ENCODE measurements around the gene TRPT1. TPM values are rescaled to one million over a fixed set of nuclear protein-coding genes. Genes with fewer than 3 reads are reported as not detected.

Gene TRPT1
- polyA plus RNA-seq, 4 donors = 41.9 to 52.0 (median 44.9) TPM

- peak in 2 of 4 donors; percentile 74 to 77 for DNase-seq (ENCODE audit: low read depth in 4 of 4, low spot score in 3 of 4)
Measured at GRCh38 chr11:64181506-64182411, 44.2 kb downstream of the TRPT1 start.

- DNase-seq (ENCODE audit: low read depth in 4 of 4, low spot score in 3 of 4) = no peak
Measured at GRCh38 chr11:64180891-64181290, 45.1 kb downstream of the TRPT1 start.

GRCh38 chr11:64178951-64179639, 46.9 kb downstream of the TRPT1 start:
- DNase-seq (ENCODE audit: low read depth in 4 of 4, low spot score in 3 of 4) = no peak

GRCh38 chr11:64178203-64178602, 47.8 kb downstream of the TRPT1 start:
- DNase-seq (ENCODE audit: low read depth in 4 of 4, low spot score in 3 of 4) = no peak

GRCh38 chr11:64176751-64177150, 49.2 kb downstream of the TRPT1 start:
- no peak for DNase-seq (ENCODE audit: low read depth in 4 of 4, low spot score in 3 of 4)

Other genes starting within 250 kb of the TRPT1 start
- gene OTUB1, start 239.7 kb downstream of the TRPT1 start, polyA plus RNA-seq (ENCODE audit: insufficient read length in 4 of 4) = 100 to 1,000 TPM; 102 to 109 (median 106) TPM
- gene FLRT1, start 190.3 kb downstream of the TRPT1 start, polyA plus RNA-seq (ENCODE audit: insufficient read length in 4 of 4) = 1 to 10 TPM; 2.6 to 4.1 (median 3.1) TPM
- gene MACROD1, start 60.1 kb downstream of the TRPT1 start, polyA plus RNA-seq (ENCODE audit: insufficient read length in 4 of 4) = 10 to 100 TPM; 13.6 to 18.9 (median 14.1) TPM
- 100 to 1,000 TPM; 188 to 239 (median 197) TPM for gene STIP1, start 40.0 kb downstream of the TRPT1 start, polyA plus RNA-seq (ENCODE audit: insufficient read length in 4 of 4)
- gene FERMT3, start 19.5 kb downstream of the TRPT1 start, polyA plus RNA-seq (ENCODE audit: insufficient read length in 4 of 4) = 1 to 10 TPM; 5.0 to 9.2 (median 5.8) TPM
- 10 to 100 TPM; 20.1 to 31.8 (median 22.9) TPM for gene NUDT22, start 88 bp upstream of the TRPT1 start, polyA plus RNA-seq (ENCODE audit: insufficient read length in 4 of 4)
- 10 to 100 TPM; 62.1 to 75.6 (median 63.9) TPM for gene DNAJC4, start 4.4 kb upstream of the TRPT1 start, polyA plus RNA-seq (ENCODE audit: insufficient read length in 4 of 4)
- gene VEGFB, start 8.4 kb upstream of the TRPT1 start, polyA plus RNA-seq (ENCODE audit: insufficient read length in 4 of 4) = 10 to 100 TPM; 80.7 to 98.7 (median 93.8) TPM
- gene FKBP2, start 14.9 kb upstream of the TRPT1 start, polyA plus RNA-seq (ENCODE audit: insufficient read length in 4 of 4) = 100 to 1,000 TPM in 1 of 4 donors, 10 to 100 TPM in 3; 76.2 to 109 (median 85.7) TPM
- gene PPP1R14B, start 20.8 kb upstream of the TRPT1 start, polyA plus RNA-seq (ENCODE audit: insufficient read length in 4 of 4) = 10 to 100 TPM; 61.9 to 88.4 (median 74.0) TPM
- gene PLCB3, start 25.3 kb upstream of the TRPT1 start, polyA plus RNA-seq (ENCODE audit: insufficient read length in 4 of 4) = 10 to 100 TPM; 12.2 to 15.1 (median 13.8) TPM
- 10 to 100 TPM; 44.2 to 69.5 (median 49.2) TPM for gene BAD, start 58.5 kb upstream of the TRPT1 start, polyA plus RNA-seq (ENCODE audit: insufficient read length in 4 of 4)
- 10 to 100 TPM; 30.3 to 46.9 (median 35.1) TPM for gene GPR137, start 59.7 kb upstream of the TRPT1 start, polyA plus RNA-seq (ENCODE audit: insufficient read length in 4 of 4)
- gene KCNK4, start 65.1 kb upstream of the TRPT1 start, polyA plus RNA-seq (ENCODE audit: insufficient read length in 4 of 4) = under 1 TPM in 1 of 4 donors, not detected in 3; 0.08 TPM
- under 1 TPM in 1 of 4 donors, not detected in 3; 0.29 TPM for gene CATSPERZ, start 74.2 kb upstream of the TRPT1 start, polyA plus RNA-seq (ENCODE audit: insufficient read length in 4 of 4)
- 10 to 100 TPM; 17.9 to 27.7 (median 18.5) TPM for gene ESRRA, start 79.3 kb upstream of the TRPT1 start, polyA plus RNA-seq (ENCODE audit: insufficient read length in 4 of 4)
- 100 to 1,000 TPM; 214 to 270 (median 239) TPM for gene TRMT112, start 91.4 kb upstream of the TRPT1 start, polyA plus RNA-seq (ENCODE audit: insufficient read length in 4 of 4)
- gene PRDX5, start 91.9 kb upstream of the TRPT1 start, polyA plus RNA-seq (ENCODE audit: insufficient read length in 4 of 4) = 100 to 1,000 TPM; 183 to 250 (median 192) TPM
- 1 to 10 TPM; 2.1 to 3.2 (median 2.9) TPM for gene CCDC88B, start 114.0 kb upstream of the TRPT1 start, polyA plus RNA-seq (ENCODE audit: insufficient read length in 4 of 4)
- 10 to 100 TPM; 10.5 to 15.4 (median 11.5) TPM for gene RPS6KA4, start 133.0 kb upstream of the TRPT1 start, polyA plus RNA-seq (ENCODE audit: insufficient read length in 4 of 4)

Measured in right renal pelvis (tissue), 4 donors.